Measurements from ENCODE around the gene SAMD7. TPM values are rescaled to one million over a fixed set of nuclear protein-coding genes. Genes with fewer than 3 reads are reported as not detected.
A peak's percentile ranks its signal among the peaks of the same experiment; 100 is the strongest.

The SAMD7 gene
- total RNA-seq, 1 donor from 2014 or later = not detected

DNA sequence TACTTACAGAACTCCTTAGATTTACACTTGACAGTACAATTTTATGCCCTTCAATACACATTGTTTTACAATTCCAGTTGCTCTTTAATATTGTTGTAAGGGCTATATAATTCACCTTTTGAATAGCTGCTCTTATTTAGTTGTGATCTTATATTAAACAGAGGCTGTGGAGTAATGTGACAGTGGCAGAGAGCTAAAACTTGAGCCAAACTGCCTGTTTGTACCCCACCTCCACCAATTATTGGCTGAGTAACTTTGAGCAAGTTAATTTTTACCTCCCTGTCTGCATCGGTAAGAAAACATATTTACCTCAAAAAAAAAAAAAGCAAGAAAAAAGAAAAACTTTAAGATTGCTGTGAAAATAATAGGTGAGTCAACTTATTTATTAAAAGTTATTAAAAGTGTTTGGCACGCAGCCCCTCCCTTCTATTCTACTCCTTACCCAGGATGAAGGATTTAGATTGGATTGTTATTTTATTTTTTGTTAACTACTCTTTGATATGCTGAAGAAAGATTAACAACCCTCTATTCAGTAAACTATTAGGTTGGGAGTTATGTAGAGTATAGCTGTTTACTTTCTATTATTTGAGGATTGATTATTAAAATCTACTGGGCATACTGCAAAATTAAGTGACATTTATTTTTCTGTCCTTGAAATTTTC lies 57.0 kb downstream of the SAMD7 start:
- Histone ChIP-seq H3K27me3 (ENCODE audit: control insufficient read depth, insufficient read depth, low read length) (no peaks in the 10 kb centered on the region), H3K36me3 (ENCODE audit: control insufficient read depth, insufficient read depth, low read length) (no peaks in the 10 kb centered on the region), H3K4me3 (ENCODE audit: low read depth, low read length) (no peak overlapping the region)
- no peak for FAIRE-seq
- DNase-seq (ENCODE audit: low read depth) = no peak
- no peak for TF ChIP-seq CTCF (IDR thresholded peaks at IDR 0.05; ENCODE audit: insufficient read depth, low read length, severe bottlenecking)

- Histone ChIP-seq H3K4me3 (ENCODE audit: low read depth, low read length) (no peak overlapping the region), H3K27me3 (ENCODE audit: control insufficient read depth, insufficient read depth, low read length) (no peaks in the 10 kb centered on the region), H3K36me3 (ENCODE audit: control insufficient read depth, insufficient read depth, low read length) (no peaks in the 10 kb centered on the region)
- no peak for TF ChIP-seq CTCF (IDR thresholded peaks at IDR 0.05; ENCODE audit: insufficient read depth, low read length, severe bottlenecking)
- DNase-seq (ENCODE audit: low read depth) (no peak), FAIRE-seq (no peak)
Observed at GRCh38 chr3:169969174-169970095, 58.1 kb downstream of the SAMD7 start.

- TF ChIP-seq CTCF (IDR thresholded peaks at IDR 0.05; ENCODE audit: insufficient read depth, low read length, severe bottlenecking) = no peak
- H3K4me3 ChIP-seq (ENCODE audit: low read depth, low read length) = no peak overlapping the region
- H3K27me3 ChIP-seq (ENCODE audit: control insufficient read depth, insufficient read depth, low read length) = no peaks in the 10 kb centered on the region
- FAIRE-seq = no peak
- DNase-seq (ENCODE audit: low read depth) = no peak
- no peaks in the 10 kb centered on the region for H3K36me3 ChIP-seq (ENCODE audit: control insufficient read depth, insufficient read depth, low read length)
Observed at GRCh38 chr3:169970847-169971246, 59.5 kb downstream of the SAMD7 start.

DNA sequence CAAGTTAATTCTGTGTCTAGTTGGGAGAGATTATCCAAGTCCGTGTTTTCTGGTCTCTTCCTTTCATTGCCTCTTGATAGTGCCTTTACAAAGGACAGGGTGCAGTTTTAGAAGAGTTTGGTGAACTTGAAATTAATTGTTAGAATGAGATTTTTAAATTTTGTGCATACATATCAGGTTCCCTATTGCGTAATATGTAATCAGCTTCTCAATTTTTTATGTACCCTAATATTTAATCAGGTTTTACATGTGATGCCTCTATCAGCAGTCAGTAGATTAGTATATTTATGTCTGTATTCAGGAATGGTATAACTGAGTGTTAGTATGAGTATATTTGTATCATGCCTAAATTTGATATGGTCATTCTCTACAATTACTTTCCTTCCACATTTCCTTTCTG lies 60.1 kb downstream of the SAMD7 start:
- Histone ChIP-seq H3K27me3 (ENCODE audit: control insufficient read depth, insufficient read depth, low read length) (no peaks in the 10 kb centered on the region), H3K36me3 (ENCODE audit: control insufficient read depth, insufficient read depth, low read length) (no peaks in the 10 kb centered on the region), H3K4me3 (ENCODE audit: low read depth, low read length) (no peak overlapping the region)
- FAIRE-seq (no peak), DNase-seq (ENCODE audit: low read depth) (no peak)
- TF ChIP-seq CTCF (IDR thresholded peaks at IDR 0.05; ENCODE audit: insufficient read depth, low read length, severe bottlenecking) = no peak

DNA sequence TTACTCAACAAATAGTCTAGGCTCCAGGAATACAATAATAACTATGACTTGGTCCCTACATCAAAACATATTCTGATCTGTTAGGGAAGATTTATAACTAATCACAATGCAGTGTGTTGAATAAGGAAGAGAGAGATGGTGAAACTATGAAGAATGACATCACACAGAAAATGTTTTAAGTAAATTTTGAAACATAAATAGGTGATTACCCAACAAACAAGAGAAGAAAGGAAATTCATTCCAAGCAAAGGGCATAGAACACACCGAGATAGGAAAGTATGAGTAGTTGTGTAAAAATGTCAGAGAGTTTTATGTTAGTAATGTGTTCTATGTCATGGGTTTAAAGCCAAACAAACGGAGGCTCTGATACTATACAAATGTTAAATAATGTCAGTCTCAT lies 68.7 kb downstream of the SAMD7 start:
- no peak for TF ChIP-seq CTCF (IDR thresholded peaks at IDR 0.05; ENCODE audit: insufficient read depth, low read length, severe bottlenecking)
- DNase-seq (ENCODE audit: low read depth) (peak; percentile 86), FAIRE-seq (no peak)
- Histone ChIP-seq H3K27me3 (ENCODE audit: control insufficient read depth, insufficient read depth, low read length) (no peaks in the 10 kb centered on the region), H3K4me3 (ENCODE audit: low read depth, low read length) (no peak overlapping the region), H3K36me3 (ENCODE audit: control insufficient read depth, insufficient read depth, low read length) (peaks cover 8% of the 10 kb centered on the region)

All from bronchial epithelial cell (primary cell).